B cell (primary cell): ENCODE results near the gene RASAL3.

ENCODE experiments used
- CTCF ChIP-seq: fragments of 200-600 bp; IDR thresholded peaks from one replicate; pipeline ENCODE4 v1.8.0; 2022; ENCODE audit warnings: antibody characterized with exemption, mild to moderate bottlenecking
- EZH2 ChIP-seq: IDR thresholded peaks from 2 replicates; pipeline ENCODE4 v1.6.1; 2012; ENCODE audit warnings: borderline replicate concordance, low read depth, mild to moderate bottlenecking, moderate library complexity, low read length; ENCODE audit not compliant: insufficient read depth, poor library complexity, severe bottlenecking

- TF ChIP-seq CTCF (no peak), EZH2 (no peak)
These were observed 10.2 kb downstream of the RASAL3 start for GRCh38 chr19:15453906-15454860.
